Measurements from ENCODE around the gene CSTPP1. TPM values are rescaled to one million over a fixed set of nuclear protein-coding genes. Genes with fewer than 3 reads are reported as not detected.

Gene CSTPP1
- total and polyA plus RNA-seq, 2 of the 4 experiments (the other 2 are of a cell fraction): 22.0 to 35.7 TPM

DNA sequence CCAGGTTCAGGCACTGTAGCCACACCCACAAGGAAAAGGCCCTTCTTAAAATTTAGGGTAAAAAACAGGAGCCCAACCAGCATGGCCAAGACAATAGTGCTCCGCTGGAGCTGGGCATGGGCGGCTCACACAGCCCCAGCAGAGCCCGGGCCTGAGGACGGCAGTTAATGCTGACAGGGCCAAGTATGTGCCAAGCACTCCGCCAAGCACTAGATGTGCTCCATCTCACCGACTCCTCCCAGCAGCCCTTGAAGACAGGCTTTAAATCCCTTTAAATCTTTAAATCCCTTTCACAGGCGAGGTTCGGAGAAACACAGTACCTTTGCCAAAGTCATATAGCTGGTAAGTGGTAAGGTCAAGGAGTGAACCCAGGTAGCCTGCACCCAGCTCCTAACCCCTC is 235.3 kb downstream of the CSTPP1 start:
- peaks cover 3% of the 10 kb centered on the region for H3K4me1 ChIP-seq (ENCODE audit: control insufficient read depth, insufficient read depth, low read length)
- H2BK120ac ChIP-seq (ENCODE audit: low read depth, low read length): no peak overlapping the region
- H3K14ac ChIP-seq (replicated peaks; ENCODE audit: low read depth, low read length): no peak overlapping the region
- H3K27me3 ChIP-seq (ENCODE audit: control insufficient read depth, insufficient read depth, low read length): no peaks in the 10 kb centered on the region
- no peak overlapping the region for H2AK9ac ChIP-seq (replicated peaks; ENCODE audit: low read depth, low read length, poor library complexity)
- no TSS peak for BruUV-seq (replicated peaks)
- H4K91ac ChIP-seq (ENCODE audit: insufficient read depth, low read depth, low read length): no peak overlapping the region
- DNase-seq (no peak), ATAC-seq (ENCODE audit: low read depth) (no peak)
- ChIA-PET POLR2A (ENCODE audit: unreplicated experiment) (no interaction called here), CTCF (no interaction called here)
- no peak overlapping the region for H3K4ac ChIP-seq (ENCODE audit: low read depth, low read length)
- no peak overlapping the region for H4K8ac ChIP-seq (ENCODE audit: low read depth in 2 of 2, low read length in 2 of 2)
- intact Hi-C loops (cut with micrococcal nuclease) (no loop called here), in situ Hi-C loops (cut with MboI; ENCODE audit: low sequenced_read_pairs) (no loop called here), dilution Hi-C loops (cut with HindIII; ENCODE audit: low sequenced_read_pairs, unreplicated experiment) (no loop called here)
- H3K9me1 ChIP-seq (ENCODE audit: insufficient read depth, low read length): 0 out of 2 replicates have a peak, but pooled peaks cover 3% of the 10 kb centered on the region
- H3K23ac ChIP-seq (ENCODE audit: low read depth, low read length): no peak overlapping the region
- H3K27ac ChIP-seq (ENCODE audit: insufficient read depth, low read length): no peak overlapping the region
- peaks cover 61% of the 10 kb centered on the region for H3K36me3 ChIP-seq (ENCODE audit: control insufficient read depth, insufficient read depth, low read length)
- no peak for TF ChIP-seq USF2 (IDR thresholded peaks at IDR 0.05; ENCODE audit: low read depth, low read length)
- no peak for TF ChIP-seq MAFK (IDR thresholded peaks at IDR 0.05; ENCODE audit: low read depth, low read length)
- TF ChIP-seq SMC3 (IDR thresholded peaks at IDR 0.05; ENCODE audit: low read depth, low read length): no peak
- no peak for TF ChIP-seq MXI1 (IDR thresholded peaks at IDR 0.05; ENCODE audit: borderline replicate concordance, low read depth, low read length)
- TF ChIP-seq FOS (IDR thresholded peaks at IDR 0.05; ENCODE audit: low read depth, low read length): no peak
- no peak for TF ChIP-seq RAD21 (IDR thresholded peaks at IDR 0.05; ENCODE audit: low read length)
- no peak for TF ChIP-seq CHD1 (IDR thresholded peaks at IDR 0.05; ENCODE audit: low read depth, low read length)
- no peak for TF ChIP-seq MAZ (IDR thresholded peaks at IDR 0.05; ENCODE audit: borderline replicate concordance, low read depth, low read length)
- TF ChIP-seq, protein P1, sequence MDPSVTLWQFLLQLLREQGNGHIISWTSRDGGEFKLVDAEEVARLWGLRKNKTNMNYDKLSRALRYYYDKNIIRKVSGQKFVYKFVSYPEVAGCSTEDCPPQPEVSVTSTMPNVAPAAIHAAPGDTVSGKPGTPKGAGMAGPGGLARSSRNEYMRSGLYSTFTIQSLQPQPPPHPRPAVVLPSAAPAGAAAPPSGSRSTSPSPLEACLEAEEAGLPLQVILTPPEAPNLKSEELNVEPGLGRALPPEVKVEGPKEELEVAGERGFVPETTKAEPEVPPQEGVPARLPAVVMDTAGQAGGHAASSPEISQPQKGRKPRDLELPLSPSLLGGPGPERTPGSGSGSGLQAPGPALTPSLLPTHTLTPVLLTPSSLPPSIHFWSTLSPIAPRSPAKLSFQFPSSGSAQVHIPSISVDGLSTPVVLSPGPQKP (IDR thresholded peaks at IDR 0.05; ENCODE audit: borderline replicate concordance, low read depth, low read length): no peak
- no peak for TF ChIP-seq CEBPB (IDR thresholded peaks at IDR 0.05; ENCODE audit: low read depth, low read length)
- no peak overlapping the region for H3K4me2 ChIP-seq (ENCODE audit: low read depth, low read length)
- peaks cover 41% of the 10 kb centered on the region for H4K20me1 ChIP-seq (ENCODE audit: insufficient read depth, low read length)
- no peak overlapping the region for H2AK5ac ChIP-seq (ENCODE audit: low read depth, low read length)
- H3K9ac ChIP-seq (ENCODE audit: low read depth, low read length): no peak overlapping the region
- H3K79me1 ChIP-seq (ENCODE audit: low read depth in 1 of 2, low read length in 2 of 2): peaks cover 23 to 85% of the 10 kb centered on the region in 2 experiments
- H4K5ac ChIP-seq (ENCODE audit: low read depth, low read length): no peak overlapping the region
- H3K56ac ChIP-seq (ENCODE audit: extremely low read depth, insufficient read depth, low read length): no peak overlapping the region
- no peak overlapping the region for H2AFZ ChIP-seq (replicated peaks; ENCODE audit: low read length, poor library complexity)
- H3K4me3 ChIP-seq (ENCODE audit: insufficient read depth, low read depth, low read length): no peak overlapping the region
- H3K18ac ChIP-seq (ENCODE audit: low read depth, low read length): no peak overlapping the region
- no peak overlapping the region for H2BK5ac ChIP-seq (ENCODE audit: low read depth, low read length, poor library complexity, severe bottlenecking)
- WGBS, 2 experiments (ENCODE audit: extremely low coverage in 2 of 2, insufficient read length in 1 of 2): 67% methylated on average over 4 of the region's 8 CpGs; no CpG with 5 or more reads in 1 of the 2 experiments
- no peak overlapping the region for H2BK20ac ChIP-seq (ENCODE audit: low read depth, low read length)
- no peak overlapping the region for H2BK15ac ChIP-seq (ENCODE audit: low read depth, low read length)
- no peaks in the 10 kb centered on the region for H3K9me3 ChIP-seq (ENCODE audit: control insufficient read depth, insufficient read depth, low read length)
